HG03066 (cell line): ENCODE results near the gene ACSM2A.
"Not testable (repeated sequence)": the region's sequence is repeated elsewhere in the genome, so short reads cannot be mapped to it uniquely, and the experiment has no call there.

Source experiments
- ATAC-seq: cut with Tn5 transposase; IDR thresholded peaks from one replicate; pipeline ENCODE4 v1.9.1; 2021; ENCODE audit warnings: low read depth; ENCODE audit not compliant: unreplicated experiment

ACSM2A gene, protein sequence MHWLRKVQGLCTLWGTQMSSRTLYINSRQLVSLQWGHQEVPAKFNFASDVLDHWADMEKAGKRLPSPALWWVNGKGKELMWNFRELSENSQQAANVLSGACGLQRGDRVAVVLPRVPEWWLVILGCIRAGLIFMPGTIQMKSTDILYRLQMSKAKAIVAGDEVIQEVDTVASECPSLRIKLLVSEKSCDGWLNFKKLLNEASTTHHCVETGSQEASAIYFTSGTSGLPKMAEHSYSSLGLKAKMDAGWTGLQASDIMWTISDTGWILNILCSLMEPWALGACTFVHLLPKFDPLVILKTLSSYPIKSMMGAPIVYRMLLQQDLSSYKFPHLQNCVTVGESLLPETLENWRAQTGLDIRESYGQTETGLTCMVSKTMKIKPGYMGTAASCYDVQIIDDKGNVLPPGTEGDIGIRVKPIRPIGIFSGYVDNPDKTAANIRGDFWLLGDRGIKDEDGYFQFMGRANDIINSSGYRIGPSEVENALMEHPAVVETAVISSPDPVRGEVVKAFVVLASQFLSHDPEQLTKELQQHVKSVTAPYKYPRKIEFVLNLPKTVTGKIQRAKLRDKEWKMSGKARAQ

DNA sequence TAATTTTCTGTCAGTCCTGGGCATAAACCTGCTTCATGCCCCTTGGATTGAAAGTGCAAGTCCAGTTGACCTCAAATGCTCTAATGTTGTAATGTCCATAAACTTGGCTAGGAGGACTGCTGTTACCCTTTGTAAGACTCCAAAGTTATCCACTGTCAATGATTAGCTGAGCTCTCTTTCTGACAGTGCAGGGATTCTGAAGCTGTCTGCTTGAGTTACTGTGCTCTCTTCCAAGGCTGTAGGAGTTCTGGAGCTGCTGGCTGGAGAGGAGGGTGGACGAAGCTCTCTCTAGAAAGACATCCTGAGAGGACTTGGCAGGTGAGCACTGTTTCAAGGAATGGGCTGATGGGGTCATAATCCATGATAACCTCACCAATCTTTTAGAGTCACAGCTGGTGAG is at the start of gene ACSM2A:
Gene ACSM2A (plus strand): TSS at position 158 of the 400 bp plus-strand sequence. CDS start 8,594 bp downstream, outside the sequence.
- ATAC-seq: not testable (repeated sequence)

DNA sequence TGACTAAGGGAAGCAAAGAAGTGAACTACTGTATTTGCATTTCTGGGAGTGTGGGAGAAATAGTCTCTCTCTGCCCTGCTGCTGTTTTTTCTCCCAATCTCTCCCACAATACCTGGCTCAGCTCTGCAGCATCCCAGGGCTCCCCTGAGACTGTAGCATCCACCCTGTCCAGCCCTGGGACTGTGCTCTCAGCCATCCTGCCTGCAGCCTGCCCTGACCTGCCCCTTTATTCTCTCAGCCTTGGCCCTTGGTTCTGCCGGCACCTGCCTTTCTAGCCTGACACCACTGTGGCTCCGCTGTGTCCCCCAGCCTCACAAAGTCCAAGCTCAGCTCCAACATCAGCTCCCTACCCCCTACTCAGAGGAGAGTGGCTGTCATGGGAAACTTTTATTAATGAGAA is 48.7 kb upstream of the ACSM2A start:
- no peak for ATAC-seq

DNA sequence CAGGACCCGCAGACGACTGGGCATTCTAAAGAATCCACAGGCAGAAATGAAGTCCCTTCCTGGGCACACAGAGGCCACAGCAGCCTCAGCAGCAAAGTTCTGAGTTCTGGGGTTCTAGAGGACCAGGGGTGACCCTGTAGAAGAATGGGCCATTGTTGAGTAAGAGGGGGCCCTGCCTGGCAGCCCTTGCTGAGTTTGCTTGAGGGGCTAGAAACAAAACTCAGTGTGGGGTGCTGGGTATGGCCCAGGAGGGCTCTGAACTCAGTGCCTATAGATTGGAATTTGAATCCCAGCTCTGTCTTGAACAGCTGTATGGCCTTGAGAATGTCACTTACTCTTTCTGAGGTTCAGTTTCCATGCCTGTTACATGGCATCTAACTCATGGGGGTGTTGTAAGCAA is 46.7 kb upstream of the ACSM2A start, which contains the start of gene PDILT:
Gene PDILT (minus strand): TSS at position 101 of the 400 bp plus-strand sequence. CDS start 5,437 bp downstream, outside the sequence.
- ATAC-seq: no peak

DNA sequence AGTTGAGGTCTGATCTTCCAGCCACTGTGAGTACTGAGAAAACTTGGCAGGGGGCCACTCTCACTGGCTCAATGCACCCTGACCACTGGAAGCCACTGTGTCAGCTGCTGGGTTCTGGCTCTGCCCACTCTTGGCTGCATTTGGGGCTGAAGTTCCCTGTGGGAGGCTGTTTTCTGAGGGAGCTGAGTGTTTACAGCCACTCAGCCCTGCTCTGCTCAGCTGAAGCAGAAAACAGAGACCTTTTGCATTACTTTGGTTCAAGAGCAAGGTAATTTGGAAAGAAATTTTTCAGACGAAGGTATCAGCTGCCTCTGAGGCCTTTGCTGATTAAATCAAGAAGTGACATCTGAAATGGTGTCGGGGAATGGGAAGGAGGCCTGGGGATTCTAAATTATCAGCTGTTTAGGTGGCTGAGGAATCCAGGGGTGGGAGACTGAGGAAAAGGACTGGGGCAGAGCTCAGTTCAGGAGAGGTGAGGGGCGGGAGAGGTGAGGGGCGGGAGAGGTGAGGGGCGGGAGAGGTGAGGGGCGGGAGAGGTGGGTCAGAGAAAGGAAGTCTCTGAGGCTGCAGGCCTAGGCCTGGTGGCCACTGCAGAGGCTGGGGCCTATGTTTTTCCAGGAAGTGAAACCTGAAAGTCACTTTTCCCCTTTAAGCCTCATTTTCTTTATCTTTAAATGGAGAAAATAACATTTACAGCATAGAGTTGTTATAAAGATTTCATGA is 41.8 kb upstream of the ACSM2A start, which contains the start of gene ACSM5:
Gene ACSM5 (plus strand): TSS at position 137 of the 723 bp plus-strand sequence. CDS start 1,951 bp downstream, outside the sequence.
- no peak for ATAC-seq

DNA sequence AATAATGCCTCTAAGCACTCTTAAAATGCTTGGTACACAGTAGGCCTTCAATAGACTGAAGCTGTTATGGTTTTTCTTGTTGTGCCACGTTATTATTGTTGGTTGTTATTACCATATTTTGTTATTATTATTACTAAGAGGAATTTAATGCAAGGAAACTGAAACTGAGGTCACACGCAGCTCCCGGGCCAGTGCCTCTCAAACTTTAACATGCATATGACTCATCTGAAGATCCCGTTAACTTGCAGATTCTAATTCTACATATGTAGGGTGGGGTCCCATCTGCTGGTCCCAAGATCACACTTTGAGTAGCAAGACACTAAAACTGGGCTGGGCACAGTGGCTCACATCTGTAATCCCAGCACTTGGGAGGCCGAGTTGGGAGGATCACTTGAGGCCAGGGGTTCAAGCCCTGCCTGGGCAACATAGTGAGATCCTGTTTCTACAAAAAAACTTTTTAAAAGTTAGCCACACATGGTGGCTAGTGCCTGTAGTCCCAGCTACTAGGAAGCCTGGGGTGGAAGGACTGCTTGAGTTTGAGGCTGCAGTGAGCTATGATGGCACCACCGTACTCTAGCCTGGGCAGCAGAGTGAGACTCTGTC is 41.1 kb upstream of the ACSM2A start:
- peak; percentile 72 for ATAC-seq

DNA sequence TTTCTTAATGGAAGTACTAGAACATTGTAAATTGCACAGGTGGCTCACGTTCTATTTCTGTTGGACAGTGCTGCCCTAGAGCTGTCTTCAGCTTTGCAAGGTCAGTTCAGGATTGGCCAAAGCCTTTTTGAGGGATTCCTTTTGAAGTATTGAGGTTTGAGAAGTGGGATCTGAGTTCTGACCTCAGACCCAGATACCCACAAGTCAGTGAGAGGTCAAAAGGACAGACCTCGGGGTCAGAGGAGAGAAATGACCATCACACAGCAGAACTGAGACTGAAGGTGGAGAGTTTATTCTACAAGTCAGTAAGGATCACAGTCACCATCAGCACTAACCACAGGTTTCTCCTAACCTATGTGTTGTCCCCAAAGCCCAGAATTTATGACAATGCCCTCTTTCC is 40.3 kb upstream of the ACSM2A start:
- ATAC-seq: no peak

DNA sequence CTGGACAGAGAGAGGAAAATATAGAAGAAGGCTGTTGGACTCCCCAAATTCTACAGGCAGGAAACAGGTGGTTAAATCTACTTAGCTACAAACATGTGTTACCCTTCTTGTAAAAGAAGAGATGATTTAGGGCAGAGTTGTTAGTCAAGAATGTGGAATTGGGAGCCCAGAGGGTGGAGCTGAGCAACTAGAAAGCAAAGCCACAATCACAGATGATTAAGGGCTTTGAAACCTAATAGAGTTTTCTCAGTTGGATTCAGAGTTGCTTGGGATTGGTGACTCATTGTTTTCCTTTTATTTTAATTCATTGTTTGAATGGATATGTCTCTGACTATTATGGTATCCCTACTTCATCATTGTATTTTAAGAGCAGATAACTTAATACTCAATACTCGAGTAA is 35.8 kb upstream of the ACSM2A start:
- ATAC-seq: no peak

DNA sequence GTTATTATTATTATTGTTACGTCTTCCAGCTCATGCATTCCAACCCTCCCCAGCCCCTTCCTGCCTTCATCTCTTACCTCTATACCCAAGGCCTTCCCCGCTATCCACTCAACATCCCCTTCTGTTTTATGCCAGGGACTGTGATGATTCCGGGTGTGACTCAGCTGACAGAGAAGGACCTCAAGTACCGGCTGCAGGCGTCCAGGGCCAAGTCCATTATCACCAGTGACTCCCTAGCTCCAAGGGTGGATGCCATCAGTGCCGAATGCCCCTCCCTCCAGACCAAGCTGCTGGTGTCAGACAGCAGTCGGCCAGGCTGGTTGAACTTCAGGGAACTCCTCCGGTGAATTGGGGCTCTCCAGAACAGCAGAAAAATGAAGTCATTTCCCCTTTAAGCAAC is 32.2 kb upstream of the ACSM2A start:
- ATAC-seq: not testable (repeated sequence)

DNA sequence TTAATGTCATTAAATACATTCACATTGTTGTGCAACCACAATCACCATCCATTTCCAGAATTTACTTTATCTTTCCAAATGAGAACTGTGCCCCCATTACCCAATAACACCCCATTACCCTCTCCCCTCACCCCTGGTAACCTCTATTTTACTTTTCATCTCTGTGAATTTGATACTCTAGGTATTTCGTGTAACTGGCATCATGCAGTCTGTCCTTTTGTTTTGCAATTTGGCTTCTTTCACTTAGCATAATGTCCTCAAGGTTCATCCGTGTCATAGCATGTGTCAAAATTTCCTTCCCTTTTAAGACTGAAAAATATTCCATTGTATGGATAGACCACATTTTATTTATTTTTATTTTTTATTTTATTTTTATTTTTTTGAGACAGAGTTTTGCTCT is 29.6 kb upstream of the ACSM2A start:
- not testable (repeated sequence) for ATAC-seq

DNA sequence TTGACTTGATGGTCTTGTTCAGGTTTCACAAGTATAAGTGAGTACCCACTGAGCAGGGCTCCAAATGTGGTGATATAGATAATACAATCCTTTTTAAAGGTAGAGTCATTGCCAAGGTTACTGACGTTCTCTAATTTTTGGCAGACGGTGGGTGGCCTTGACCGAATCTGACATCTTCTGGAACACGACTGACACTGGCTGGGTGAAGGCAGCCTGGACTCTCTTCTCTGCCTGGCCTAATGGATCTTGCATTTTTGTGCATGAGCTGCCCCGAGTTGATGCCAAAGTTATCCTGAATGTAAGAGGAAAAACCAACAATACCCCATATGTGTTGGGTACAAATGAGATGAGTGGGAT is 27.6 kb upstream of the ACSM2A start:
- ATAC-seq: not testable (repeated sequence)

DNA sequence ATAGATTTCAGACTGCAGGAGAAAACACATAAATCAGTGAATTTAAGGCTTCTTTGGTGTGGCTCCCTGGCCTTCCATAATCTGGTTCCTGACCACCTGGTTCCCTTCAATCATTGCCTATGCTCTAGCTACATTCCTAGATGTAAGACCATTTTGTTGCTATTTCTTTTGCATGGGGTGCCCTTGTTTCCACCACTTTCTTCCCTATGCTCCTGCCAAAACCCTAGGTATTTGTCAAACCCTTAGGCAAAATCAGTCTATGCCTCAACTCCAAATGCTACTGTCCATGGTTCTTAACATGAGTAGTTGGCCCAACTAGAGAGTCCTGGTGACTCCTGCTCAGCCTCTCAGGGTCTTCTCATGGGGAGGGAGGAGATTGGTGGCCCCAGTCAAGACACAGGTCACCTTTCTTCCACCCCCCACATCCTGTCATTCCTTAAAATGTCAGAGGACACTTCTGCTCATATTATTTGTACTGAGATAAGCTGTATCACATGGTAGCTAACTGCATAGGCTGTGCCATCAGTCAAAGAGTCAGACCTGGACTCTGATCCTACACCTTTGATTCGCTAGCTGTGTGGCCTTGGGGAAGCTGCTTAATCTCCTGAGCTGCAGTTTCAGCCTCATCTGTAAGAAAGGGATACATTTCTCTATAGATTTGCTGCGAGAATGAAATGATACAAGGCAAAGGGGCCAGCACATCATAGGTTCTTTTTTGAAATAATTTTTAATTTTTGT is 27.0 kb upstream of the ACSM2A start:
- no peak for ATAC-seq

DNA sequence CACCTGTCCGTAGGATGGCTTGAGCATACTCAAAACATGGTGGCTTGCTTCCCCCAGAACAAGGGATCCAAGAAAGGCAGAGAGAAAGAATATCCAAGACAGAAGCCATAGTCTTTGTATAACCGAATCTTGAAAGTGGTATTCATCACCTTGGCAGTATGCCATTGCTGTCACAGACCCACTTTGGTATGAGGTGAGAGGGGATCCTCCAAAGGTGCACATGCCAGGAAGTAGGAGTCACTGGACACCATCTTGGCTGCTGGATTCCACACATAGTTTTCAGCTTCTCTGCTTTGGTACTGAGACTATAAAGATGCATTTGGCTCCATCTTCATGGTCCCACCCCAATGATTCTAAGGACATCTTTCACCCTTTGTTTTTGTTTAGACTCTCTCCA is 23.9 kb upstream of the ACSM2A start:
- ATAC-seq: not testable (repeated sequence)

DNA sequence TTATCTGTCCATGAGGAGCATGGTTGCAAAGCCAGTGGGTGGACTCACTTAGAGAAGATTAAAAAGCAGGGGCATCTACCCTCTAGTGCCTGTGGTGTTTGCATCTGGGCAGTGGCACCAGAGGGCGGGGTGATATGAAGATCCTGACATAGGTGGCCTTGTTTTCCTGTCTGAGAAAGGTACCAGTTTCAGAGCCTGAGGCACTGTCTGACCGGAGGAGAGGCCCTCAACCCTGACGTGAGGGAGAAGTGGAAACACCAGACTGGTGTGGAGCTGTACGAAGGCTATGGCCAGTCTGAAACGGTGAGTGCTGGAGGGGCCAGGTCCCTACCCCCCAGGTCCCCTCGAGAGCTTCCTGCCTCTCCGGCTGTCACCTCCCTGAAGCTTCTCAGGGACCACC is 21.8 kb upstream of the ACSM2A start:
- not testable (repeated sequence) for ATAC-seq

DNA sequence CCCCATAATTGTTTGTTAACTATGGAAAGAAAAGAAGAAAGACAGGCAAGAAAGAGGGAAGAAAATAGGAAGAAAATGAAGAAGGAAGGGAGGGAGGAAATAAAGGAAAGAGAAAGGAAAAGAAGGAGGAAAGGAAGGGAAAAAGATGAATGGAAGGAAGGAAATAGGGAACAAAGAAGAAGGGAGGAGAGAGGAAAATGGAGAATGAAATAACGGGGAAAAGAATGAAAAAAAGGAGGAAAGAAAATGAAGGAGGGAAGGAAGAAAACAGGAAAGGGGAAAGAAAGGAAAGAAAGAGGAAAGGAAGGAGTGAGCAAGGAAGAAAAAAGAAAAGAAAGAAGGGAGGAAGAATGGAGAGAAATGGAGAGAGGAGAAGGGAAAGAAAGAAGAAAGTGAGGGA is 20.8 kb upstream of the ACSM2A start:
- ATAC-seq: not testable (repeated sequence)

DNA sequence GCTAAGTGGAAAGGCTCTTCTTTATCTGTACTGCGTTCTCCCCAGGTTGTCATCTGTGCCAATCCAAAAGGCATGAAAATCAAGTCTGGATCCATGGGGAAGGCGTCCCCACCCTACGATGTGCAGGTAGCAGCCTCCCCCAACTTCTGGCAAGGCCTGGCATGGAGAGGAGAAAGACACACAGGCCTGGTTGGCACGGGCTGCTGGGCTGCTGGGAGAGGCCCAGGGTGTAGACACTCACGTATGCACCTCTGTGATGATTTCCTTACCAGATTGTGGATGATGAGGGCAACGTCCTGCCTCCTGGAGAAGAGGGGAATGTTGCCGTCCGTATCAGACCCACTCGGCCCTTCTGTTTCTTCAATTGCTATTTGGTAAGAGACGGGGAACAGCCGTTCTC is 20.4 kb upstream of the ACSM2A start:
- ATAC-seq: no peak

DNA sequence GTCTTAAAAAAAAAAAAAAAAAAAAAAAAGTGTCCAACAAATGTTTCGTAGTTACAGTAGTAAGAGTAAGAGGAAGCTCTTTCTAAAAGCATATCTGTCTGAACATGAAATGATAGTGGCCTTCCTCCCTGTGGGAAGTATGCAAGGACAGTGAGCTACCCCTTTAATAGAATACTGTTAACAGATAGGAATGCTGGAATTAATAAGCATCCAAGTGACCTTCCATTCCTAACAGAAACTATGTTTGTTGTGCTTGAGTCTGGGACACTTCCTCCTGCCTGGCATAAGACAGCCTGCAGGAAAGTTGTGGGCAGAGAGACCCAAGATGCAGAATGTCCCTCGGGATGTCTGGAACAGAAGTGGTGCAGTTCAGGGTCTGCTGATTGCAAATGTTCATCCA is 12.4 kb upstream of the ACSM2A start:
- ATAC-seq: not testable (repeated sequence)

DNA sequence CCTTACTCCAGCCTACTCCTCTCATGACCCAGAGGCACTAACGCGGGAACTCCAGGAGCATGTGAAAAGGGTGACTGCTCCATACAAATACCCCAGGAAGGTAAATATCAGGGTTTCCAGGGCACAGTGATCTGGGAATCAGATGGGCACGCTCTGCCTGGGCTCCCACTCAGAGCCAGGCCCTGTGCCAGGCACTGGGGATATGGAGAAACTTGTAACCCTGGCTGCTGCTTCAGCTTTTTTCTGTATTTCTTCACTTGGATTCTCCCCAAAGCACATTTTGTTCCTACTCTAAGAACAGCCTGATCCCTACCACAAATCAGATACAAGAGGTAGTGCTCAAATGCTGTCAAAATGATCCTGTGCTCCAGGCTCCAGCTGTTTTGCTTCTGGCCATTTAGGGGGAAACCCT is 11.5 kb upstream of the ACSM2A start:
- not testable (repeated sequence) for ATAC-seq

DNA sequence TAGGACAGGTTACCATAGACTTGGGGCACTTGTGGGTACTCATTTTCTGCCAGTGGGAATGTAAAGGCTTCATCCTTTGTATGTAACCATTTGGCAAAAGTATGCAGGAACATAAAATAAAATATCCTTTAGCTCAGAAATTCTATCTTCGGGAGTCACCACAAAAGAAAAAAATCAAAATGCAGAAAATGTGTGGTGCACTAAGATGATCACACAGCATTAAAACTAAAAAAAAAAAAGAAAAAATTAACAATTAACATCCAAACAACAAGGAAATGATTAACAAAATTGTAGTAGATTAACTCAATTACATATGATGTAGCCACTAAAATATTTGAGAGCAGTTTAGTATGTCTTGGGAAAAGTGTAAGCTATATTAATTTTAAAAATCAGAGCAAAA is 10.6 kb upstream of the ACSM2A start:
- ATAC-seq: not testable (repeated sequence)

DNA sequence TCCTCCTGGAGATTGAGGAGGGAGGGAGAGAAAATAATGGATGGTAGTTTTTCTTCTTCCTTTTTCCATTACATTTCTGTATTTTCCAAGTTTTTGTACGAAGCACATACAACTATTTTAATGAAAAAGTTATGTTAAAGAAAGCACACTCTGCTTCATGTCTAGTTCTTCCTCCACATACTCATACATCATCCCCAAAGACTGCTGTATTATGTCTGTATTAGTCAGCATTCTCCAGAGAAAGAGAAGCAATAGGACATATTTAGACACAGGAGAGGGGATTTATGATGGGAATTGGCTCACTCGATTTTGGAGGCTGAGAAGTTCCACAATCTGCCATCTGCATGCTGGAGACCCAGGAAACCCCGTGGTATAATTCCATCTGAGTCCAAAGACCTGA is 10.1 kb upstream of the ACSM2A start:
- ATAC-seq: no peak

DNA sequence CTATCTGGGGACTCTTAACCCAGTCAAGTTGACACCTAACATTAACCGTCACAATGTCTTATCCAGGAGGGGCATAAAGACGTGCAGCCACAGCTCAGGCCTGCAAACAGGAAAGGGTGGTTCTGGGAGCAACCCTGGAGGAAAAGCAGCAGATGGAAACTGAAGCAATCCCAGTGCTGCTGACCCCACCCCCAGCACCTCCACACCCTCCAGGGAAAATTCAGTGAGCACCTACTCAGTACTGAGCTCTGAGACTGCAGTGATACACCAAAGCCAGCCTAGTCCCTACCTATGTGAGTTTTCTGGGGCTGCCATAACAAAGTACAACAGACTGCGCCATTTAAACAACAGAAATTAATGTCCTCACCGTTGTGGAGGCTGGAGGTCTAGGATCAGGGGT is 9.5 kb upstream of the ACSM2A start:
- not testable (repeated sequence) for ATAC-seq
